Hepatocyte (in vitro differentiated cells): ENCODE results near the gene BCOR. TPM values are rescaled to one million over a fixed set of nuclear protein-coding genes. Genes with fewer than 3 reads are reported as not detected.

Source experiments
- DNase-seq: peaks from one replicate; pipeline ENCODE4 v3.0.0-alpha.2; 2016; ENCODE audit warnings: low spot score
- H2AFZ ChIP-seq: fragments of 200-600 bp; sonication (generic); 2 replicates; pipeline ENCODE4 v1.6.0; 2016; ENCODE audit warnings: antibody characterized with exemption, mild to moderate bottlenecking
- H3K27ac ChIP-seq: fragments of 200-600 bp; sonication (generic); 2 replicates; pipeline ENCODE4 v1.5.1; 2016; ENCODE audit warnings: mild to moderate bottlenecking
- H3K27me3 ChIP-seq: fragments of 200-600 bp; sonication (generic); 2 replicates; pipeline ENCODE4 v1.6.1; 2016
- H3K36me3 ChIP-seq: fragments of 200-600 bp; sonication (generic); replicated peaks from 2 replicates; pipeline ENCODE4 v1.5.1; 2016; ENCODE audit warnings: low read depth; ENCODE audit not compliant: insufficient read depth
- H3K4me1 ChIP-seq: fragments of 200-600 bp; sonication (generic); 2 replicates; pipeline ENCODE4 v1.5.1; 2016; ENCODE audit warnings: mild to moderate bottlenecking, moderate library complexity; ENCODE audit not compliant: insufficient read depth
- H3K4me2 ChIP-seq: fragments of 200-600 bp; sonication (generic); 2 replicates; pipeline ENCODE4 v1.6.0; 2016
- H3K4me3 ChIP-seq: fragments of 200-600 bp; sonication (generic); 2 replicates; pipeline ENCODE4 v1.5.1; 2016; ENCODE audit warnings: mild to moderate bottlenecking
- H3K79me2 ChIP-seq: fragments of 200-600 bp; sonication (generic); 2 replicates; pipeline ENCODE4 v1.6.0; 2017; ENCODE audit warnings: mild to moderate bottlenecking
- H3K9me2 ChIP-seq: fragments of 200-600 bp; sonication (generic); replicated peaks from 2 replicates; pipeline ENCODE4 v1.6.0; 2017; ENCODE audit warnings: mild to moderate bottlenecking; ENCODE audit not compliant: insufficient read depth
- H3K9me3 ChIP-seq: fragments of 200-600 bp; sonication (generic); 2 replicates; pipeline ENCODE4 v1.5.1; 2016; ENCODE audit warnings: low read depth, mild to moderate bottlenecking
- H4K20me1 ChIP-seq: fragments of 200-600 bp; sonication (generic); 2 replicates; pipeline ENCODE4 v1.6.0; 2016; ENCODE audit warnings: mild to moderate bottlenecking; ENCODE audit not compliant: insufficient read depth, poor library complexity, severe bottlenecking
- EZH2 ChIP-seq: fragments of 200-600 bp; sonication (generic); IDR thresholded peaks from 2 replicates; pipeline ENCODE4 v1.6.1; 2016; ENCODE audit warnings: antibody characterized with exemption, mild to moderate bottlenecking, borderline replicate concordance
- EZH2phosphoT487 ChIP-seq: fragments of 200-600 bp; sonication (generic); IDR thresholded peaks from one replicate; pipeline ENCODE4 v1.6.1; 2018; ENCODE audit warnings: antibody characterized with exemption, mild to moderate bottlenecking, low read depth, moderate library complexity; ENCODE audit not compliant: unreplicated experiment, severe bottlenecking
- WGBS: methylation state at CpG from one replicate; pipeline ENCODE4 v1.1.6; 2016; ENCODE audit warnings: low lambda C conversion rate; ENCODE audit errors: missing lambda C conversion rate; 5-methylcytosine and 5-hydroxymethylcytosine counted together
- polyA plus RNA-seq: library from polyadenylated mRNA; unstranded; fragments of >200 nt; fragmentation: Nextera tagmentation; extraction: Ambion mirVana; gene quantifications from 2 replicates; pipeline ENCODE4 v1.2.1, GENCODE V29; 2016
- total RNA-seq: library from RNA; depleted of rRNA; stranded (reverse); fragments of >200 nt; gene quantifications from 2 replicates; pipeline ENCODE4 v1.2.3, GENCODE V29; 2014
- TF ChIP-seq, protein P1 (sequence below): fragments of 200-600 bp; sonication (generic); IDR thresholded peaks from 2 replicates; pipeline ENCODE4 v1.5.1; 2016; ENCODE audit warnings: antibody characterized with exemption, mild to moderate bottlenecking; ENCODE audit not compliant: poor library complexity

Gene BCOR
- total and polyA plus RNA-seq, 2 experiments from 2014 or later: 13.6 to 22.9 TPM

DNA sequence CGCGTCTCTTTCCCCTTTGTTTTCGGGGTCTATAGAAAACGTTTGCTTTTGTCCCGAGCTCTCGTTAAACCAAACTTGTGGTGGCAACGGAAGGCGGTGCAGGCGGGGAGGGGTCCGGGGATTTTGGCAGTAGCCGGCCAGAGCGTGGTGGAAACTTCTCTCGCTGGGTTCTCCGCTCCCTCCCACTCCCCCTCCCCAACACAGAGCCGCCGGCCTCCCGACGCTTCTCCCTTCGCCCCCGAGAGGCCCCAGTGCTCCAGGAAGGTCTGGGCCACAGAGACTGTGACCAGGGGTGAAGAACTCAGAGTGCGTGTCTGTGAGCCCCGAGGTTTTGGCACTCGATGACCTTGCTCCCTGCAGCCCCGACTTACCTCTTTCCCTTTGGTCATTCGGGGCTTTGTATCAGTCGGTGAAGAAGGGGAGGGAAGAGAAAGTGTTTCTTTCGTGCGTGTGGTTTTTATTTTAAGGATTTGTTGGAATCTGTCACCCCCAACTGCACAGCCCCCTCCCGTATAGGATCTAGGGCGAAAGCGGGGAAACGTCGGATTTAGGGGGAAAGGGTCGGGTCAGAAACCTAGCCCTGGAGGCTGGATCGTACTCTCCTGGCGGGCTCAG, 9.0 kb upstream of the BCOR start:
- H4K20me1 ChIP-seq: no peaks in the 10 kb centered on the region
- peak overlapping the region; percentile 93 for H3K27ac ChIP-seq
- no peaks in the 10 kb centered on the region for H3K9me3 ChIP-seq
- H3K36me3 ChIP-seq: no peaks in the 10 kb centered on the region
- WGBS: 12% methylated on average over 36 of the region's 36 CpGs
- H2AFZ ChIP-seq: peak overlapping the region; percentile 51
- DNase-seq: no peak
- H3K4me3 ChIP-seq: peak overlapping the region; percentile 60
- peaks cover 4% of the 10 kb centered on the region for H3K79me2 ChIP-seq
- H3K9me2 ChIP-seq: no peaks in the 10 kb centered on the region
- peaks cover 23% of the 10 kb centered on the region for H3K27me3 ChIP-seq
- no peak for TF ChIP-seq EZH2
- TF ChIP-seq, protein P1, sequence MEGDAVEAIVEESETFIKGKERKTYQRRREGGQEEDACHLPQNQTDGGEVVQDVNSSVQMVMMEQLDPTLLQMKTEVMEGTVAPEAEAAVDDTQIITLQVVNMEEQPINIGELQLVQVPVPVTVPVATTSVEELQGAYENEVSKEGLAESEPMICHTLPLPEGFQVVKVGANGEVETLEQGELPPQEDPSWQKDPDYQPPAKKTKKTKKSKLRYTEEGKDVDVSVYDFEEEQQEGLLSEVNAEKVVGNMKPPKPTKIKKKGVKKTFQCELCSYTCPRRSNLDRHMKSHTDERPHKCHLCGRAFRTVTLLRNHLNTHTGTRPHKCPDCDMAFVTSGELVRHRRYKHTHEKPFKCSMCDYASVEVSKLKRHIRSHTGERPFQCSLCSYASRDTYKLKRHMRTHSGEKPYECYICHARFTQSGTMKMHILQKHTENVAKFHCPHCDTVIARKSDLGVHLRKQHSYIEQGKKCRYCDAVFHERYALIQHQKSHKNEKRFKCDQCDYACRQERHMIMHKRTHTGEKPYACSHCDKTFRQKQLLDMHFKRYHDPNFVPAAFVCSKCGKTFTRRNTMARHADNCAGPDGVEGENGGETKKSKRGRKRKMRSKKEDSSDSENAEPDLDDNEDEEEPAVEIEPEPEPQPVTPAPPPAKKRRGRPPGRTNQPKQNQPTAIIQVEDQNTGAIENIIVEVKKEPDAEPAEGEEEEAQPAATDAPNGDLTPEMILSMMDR: no peak
- TF ChIP-seq EZH2phosphoT487: no peak
- peak overlapping the region; percentile 96 for H3K4me2 ChIP-seq
- peaks cover 57% of the 10 kb centered on the region for H3K4me1 ChIP-seq

DNA sequence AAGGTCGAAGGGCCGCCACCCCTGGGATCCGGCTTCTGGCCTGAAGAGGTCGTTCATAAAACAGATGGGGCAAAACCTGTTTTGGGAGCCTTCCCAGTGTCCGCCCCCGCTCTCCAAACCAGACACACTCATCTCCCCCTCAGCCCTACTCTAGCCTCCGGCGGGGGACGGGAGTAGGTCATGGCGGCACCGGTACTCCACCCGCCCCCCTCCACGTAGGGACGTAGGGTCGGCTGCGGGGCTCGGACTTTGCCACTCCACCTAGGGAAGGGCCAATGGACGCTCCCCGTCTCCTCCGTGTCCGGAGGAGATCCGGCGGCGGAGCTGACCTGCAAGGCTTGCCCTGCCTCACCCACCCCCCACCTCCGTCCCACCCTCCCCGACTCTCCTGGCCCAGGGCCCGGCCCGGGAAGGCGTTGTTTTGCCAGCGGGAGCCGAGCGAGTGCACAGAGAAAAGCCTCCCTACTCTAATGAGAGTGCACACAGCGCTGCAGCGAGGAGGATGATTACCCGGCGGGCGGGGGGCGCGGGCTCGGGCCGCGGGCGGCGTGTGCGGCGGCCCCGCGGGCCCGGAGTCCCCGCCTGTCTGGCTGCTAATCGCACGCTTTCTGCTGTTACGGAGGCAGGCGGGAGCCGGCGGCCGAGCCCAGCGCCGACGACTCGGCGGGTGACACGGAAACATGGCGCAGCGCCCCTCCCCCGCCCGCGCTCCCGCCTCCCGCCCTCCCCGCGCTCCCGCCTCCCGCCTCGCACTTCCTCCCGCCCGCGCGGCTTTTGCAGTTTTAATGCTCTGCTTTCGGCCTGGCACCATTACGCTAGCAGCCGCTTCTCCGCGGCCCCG, 8.3 kb upstream of the BCOR start:
- Histone ChIP-seq H3K4me1 (peaks cover 57% of the 10 kb centered on the region), H3K4me3 (peak overlapping the region; percentile 60), H4K20me1 (no peaks in the 10 kb centered on the region), H3K9me2 (no peaks in the 10 kb centered on the region), H3K27ac (peak overlapping the region; percentile 93), H3K4me2 (peak overlapping the region; percentile 96), H3K27me3 (peaks cover 31% of the 10 kb centered on the region), H3K36me3 (no peaks in the 10 kb centered on the region), H2AFZ (peak overlapping the region; percentile 51), H3K9me3 (no peaks in the 10 kb centered on the region), H3K79me2 (peaks cover 4% of the 10 kb centered on the region)
- no peak for TF ChIP-seq EZH2
- WGBS: 14% methylated on average over 39 of the region's 85 CpGs
- peak; percentile 91 for DNase-seq

DNA sequence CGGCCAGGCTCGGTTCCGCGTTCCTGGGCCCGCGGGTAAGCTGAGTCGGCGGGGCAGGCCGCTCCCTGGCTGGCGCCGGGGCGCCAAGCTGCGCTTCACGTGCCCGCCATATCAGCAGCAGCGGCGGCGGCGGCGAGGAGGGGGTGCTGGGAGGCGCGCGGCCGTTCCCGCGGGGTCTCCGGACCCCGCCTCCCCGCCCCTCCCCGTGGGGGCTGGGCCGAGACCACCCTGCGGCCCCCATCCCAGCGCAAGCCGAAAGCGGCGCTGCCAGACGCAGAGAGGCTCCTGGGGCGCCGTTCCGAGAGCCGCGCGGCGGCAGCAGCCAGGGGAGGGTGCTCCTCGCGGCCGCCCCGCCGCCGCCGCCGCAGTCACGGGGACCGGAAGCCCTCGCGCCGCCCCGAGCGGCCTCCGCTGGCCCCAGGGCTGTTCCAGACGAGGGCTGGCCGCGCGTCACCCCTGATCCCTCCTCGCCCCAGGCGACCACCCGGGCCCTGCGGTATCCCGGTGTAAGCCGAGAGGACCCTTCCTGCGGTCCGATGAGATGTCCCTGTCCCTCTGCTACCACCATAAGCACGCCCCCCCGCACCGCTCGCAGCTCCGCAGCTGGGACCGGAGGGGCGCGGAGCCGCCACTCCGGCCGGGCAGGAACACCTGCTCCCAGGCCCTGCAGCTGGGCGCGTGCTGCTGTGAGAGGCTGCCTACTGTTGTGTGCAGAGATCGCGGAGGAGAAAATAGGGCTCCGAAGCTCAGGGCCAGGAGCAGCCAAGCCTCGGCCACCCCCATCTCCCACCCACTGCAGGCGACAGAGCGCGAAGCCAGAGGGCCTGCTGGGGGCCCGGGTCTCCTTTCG, 7.5 kb upstream of the BCOR start:
- H3K4me1 ChIP-seq: peaks cover 59% of the 10 kb centered on the region
- H3K4me3 ChIP-seq: peak overlapping the region; percentile 38
- H4K20me1 ChIP-seq: no peaks in the 10 kb centered on the region
- H2AFZ ChIP-seq: no peak overlapping the region
- H3K36me3 ChIP-seq: no peaks in the 10 kb centered on the region
- H3K9me2 ChIP-seq: no peaks in the 10 kb centered on the region
- 8% methylated on average over 44 of the region's 94 CpGs for WGBS
- H3K79me2 ChIP-seq: peaks cover 4% of the 10 kb centered on the region
- H3K27ac ChIP-seq: peak overlapping the region; percentile 93
- H3K27me3 ChIP-seq: peaks cover 37% of the 10 kb centered on the region
- DNase-seq: peak; percentile 74
- H3K9me3 ChIP-seq: no peaks in the 10 kb centered on the region
- TF ChIP-seq EZH2phosphoT487: no peak
- TF ChIP-seq, protein P1: no peak
- peak; percentile 59 for TF ChIP-seq EZH2
- peak overlapping the region; percentile 96 for H3K4me2 ChIP-seq
